ENCODE data around the gene FMN2.

The FMN2 gene

GRCh38 chr1:240058049-240058448 lies 33.6 kb upstream of the FMN2 start:
- Histone ChIP-seq H3K9me3 (ENCODE audit: insufficient read depth, low read length) (no peaks in the 10 kb centered on the region), H3K27ac (ENCODE audit: low read depth, low read length) (no peak overlapping the region), H3K36me3 (ENCODE audit: low read length) (no peaks in the 10 kb centered on the region), H3K9me2 (replicated peaks; ENCODE audit: insufficient read depth, low read length) (no peaks in the 10 kb centered on the region), H3F3A (ENCODE audit: insufficient read depth) (no peaks in the 10 kb centered on the region), H3K4me2 (ENCODE audit: low read depth, low read length, poor library complexity, severe bottlenecking) (no peak overlapping the region), H3K27me3 (ENCODE audit: low read length) (no peaks in the 10 kb centered on the region), H3K79me2 (ENCODE audit: insufficient read depth, low read length) (no peaks in the 10 kb centered on the region), H4K20me1 (ENCODE audit: low read depth, low read length) (no peaks in the 10 kb centered on the region), H2AFZ (ENCODE audit: low read depth, low read length, severe bottlenecking) (no peak overlapping the region), H3K4me3 (ENCODE audit: insufficient read depth, low read length, poor library complexity, severe bottlenecking) (no peak overlapping the region), H3K9ac (ENCODE audit: low read length) (no peak overlapping the region)
- TF ChIP-seq EZH2phosphoT487 (conservative IDR thresholded peaks at IDR 0.05; ENCODE audit: low read length): no peak
- TF ChIP-seq, protein P1, sequence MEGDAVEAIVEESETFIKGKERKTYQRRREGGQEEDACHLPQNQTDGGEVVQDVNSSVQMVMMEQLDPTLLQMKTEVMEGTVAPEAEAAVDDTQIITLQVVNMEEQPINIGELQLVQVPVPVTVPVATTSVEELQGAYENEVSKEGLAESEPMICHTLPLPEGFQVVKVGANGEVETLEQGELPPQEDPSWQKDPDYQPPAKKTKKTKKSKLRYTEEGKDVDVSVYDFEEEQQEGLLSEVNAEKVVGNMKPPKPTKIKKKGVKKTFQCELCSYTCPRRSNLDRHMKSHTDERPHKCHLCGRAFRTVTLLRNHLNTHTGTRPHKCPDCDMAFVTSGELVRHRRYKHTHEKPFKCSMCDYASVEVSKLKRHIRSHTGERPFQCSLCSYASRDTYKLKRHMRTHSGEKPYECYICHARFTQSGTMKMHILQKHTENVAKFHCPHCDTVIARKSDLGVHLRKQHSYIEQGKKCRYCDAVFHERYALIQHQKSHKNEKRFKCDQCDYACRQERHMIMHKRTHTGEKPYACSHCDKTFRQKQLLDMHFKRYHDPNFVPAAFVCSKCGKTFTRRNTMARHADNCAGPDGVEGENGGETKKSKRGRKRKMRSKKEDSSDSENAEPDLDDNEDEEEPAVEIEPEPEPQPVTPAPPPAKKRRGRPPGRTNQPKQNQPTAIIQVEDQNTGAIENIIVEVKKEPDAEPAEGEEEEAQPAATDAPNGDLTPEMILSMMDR (IDR thresholded peaks at IDR 0.05; ENCODE audit: insufficient read depth, low read length, poor library complexity, severe bottlenecking): no peak

GRCh38 chr1:240068961-240069360 lies 22.7 kb upstream of the FMN2 start:
- no peaks in the 10 kb centered on the region for H3F3A ChIP-seq (ENCODE audit: insufficient read depth)
- no peak overlapping the region for H3K4me2 ChIP-seq (ENCODE audit: low read depth, low read length, poor library complexity, severe bottlenecking)
- no peak overlapping the region for H2AFZ ChIP-seq (ENCODE audit: low read depth, low read length, severe bottlenecking)
- H3K27ac ChIP-seq (ENCODE audit: low read depth, low read length): no peak overlapping the region
- H3K79me2 ChIP-seq (ENCODE audit: insufficient read depth, low read length): no peaks in the 10 kb centered on the region
- no peaks in the 10 kb centered on the region for H3K27me3 ChIP-seq (ENCODE audit: low read length)
- no peaks in the 10 kb centered on the region for H3K9me2 ChIP-seq (replicated peaks; ENCODE audit: insufficient read depth, low read length)
- TF ChIP-seq, protein P1 (IDR thresholded peaks at IDR 0.05; ENCODE audit: insufficient read depth, low read length, poor library complexity, severe bottlenecking): no peak
- TF ChIP-seq EZH2phosphoT487 (conservative IDR thresholded peaks at IDR 0.05; ENCODE audit: low read length): no peak
- H3K36me3 ChIP-seq (ENCODE audit: low read length): no peaks in the 10 kb centered on the region
- H3K4me3 ChIP-seq (ENCODE audit: insufficient read depth, low read length, poor library complexity, severe bottlenecking): no peak overlapping the region
- no peaks in the 10 kb centered on the region for H4K20me1 ChIP-seq (ENCODE audit: low read depth, low read length)
- H3K9me3 ChIP-seq (ENCODE audit: insufficient read depth, low read length): no peaks in the 10 kb centered on the region
- no peak overlapping the region for H3K9ac ChIP-seq (ENCODE audit: low read length)

- no peak for TF ChIP-seq EZH2phosphoT487 (conservative IDR thresholded peaks at IDR 0.05; ENCODE audit: low read length)
- TF ChIP-seq, protein P1 (IDR thresholded peaks at IDR 0.05; ENCODE audit: insufficient read depth, low read length, poor library complexity, severe bottlenecking): no peak
- no peak overlapping the region for H2AFZ ChIP-seq (ENCODE audit: low read depth, low read length, severe bottlenecking)
- H3K79me2 ChIP-seq (ENCODE audit: insufficient read depth, low read length): no peaks in the 10 kb centered on the region
- H3K9ac ChIP-seq (ENCODE audit: low read length): no peak overlapping the region
- H3K9me3 ChIP-seq (ENCODE audit: insufficient read depth, low read length): no peaks in the 10 kb centered on the region
- H3K9me2 ChIP-seq (replicated peaks; ENCODE audit: insufficient read depth, low read length): no peaks in the 10 kb centered on the region
- H4K20me1 ChIP-seq (ENCODE audit: low read depth, low read length): no peaks in the 10 kb centered on the region
- H3K4me3 ChIP-seq (ENCODE audit: insufficient read depth, low read length, poor library complexity, severe bottlenecking): no peak overlapping the region
- no peaks in the 10 kb centered on the region for H3K36me3 ChIP-seq (ENCODE audit: low read length)
- H3F3A ChIP-seq (ENCODE audit: insufficient read depth): no peaks in the 10 kb centered on the region
- no peak overlapping the region for H3K27ac ChIP-seq (ENCODE audit: low read depth, low read length)
- no peak overlapping the region for H3K4me2 ChIP-seq (ENCODE audit: low read depth, low read length, poor library complexity, severe bottlenecking)
- H3K27me3 ChIP-seq (ENCODE audit: low read length): no peaks in the 10 kb centered on the region
Measured at GRCh38 chr1:240070188-240070587, 21.5 kb upstream of the FMN2 start.

Data from SU-DHL-6 (cell line).